GM19324 (cell line): ENCODE data around the gene PHACTR1.
"Not testable (repeated sequence)": the region's sequence is repeated elsewhere in the genome, so short reads cannot be mapped to it uniquely, and the experiment has no call there.

Experiments
- ATAC-seq: cut with Tn5 transposase; IDR thresholded peaks from one replicate; pipeline ENCODE4 v1.9.1; 2021; ENCODE audit warnings: mild to moderate bottlenecking, moderate library complexity; ENCODE audit not compliant: unreplicated experiment, low FRiP score

PHACTR1 gene

DNA sequence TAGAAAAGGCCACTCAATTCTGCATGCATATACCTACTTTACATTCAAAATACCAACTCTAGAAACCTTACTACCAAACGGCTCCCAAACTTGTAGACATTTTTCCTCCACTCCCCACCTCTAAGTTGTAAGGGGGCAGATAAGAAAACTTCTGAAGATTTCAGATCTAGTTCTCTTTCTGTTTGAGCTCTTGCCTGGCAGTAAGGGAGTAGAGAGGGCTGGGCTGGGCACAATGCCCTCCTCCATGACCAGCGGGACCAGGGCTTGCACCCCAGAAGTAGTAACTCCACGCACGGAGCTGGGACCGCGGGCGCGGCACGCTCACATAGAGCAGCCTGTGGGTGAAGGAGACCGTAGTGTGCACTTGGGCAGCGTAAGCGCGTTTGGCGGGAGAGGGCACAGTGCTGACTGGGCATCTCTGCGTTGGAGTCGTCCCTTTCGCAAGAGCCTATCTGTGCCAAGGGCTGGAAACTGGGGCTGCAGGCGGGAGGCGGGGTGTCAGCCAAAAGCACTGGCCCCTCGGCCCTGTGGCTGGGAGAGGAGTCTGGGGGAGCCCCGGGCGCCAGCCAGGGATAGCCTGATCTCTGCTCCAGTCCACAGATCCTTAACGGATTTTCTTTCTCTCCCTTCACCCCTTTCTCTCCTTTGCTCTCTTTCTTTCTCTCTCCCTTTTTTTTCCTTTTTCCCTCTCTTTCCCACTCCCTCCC lies 32.4 kb downstream of the PHACTR1 start:
- no peak for ATAC-seq

DNA sequence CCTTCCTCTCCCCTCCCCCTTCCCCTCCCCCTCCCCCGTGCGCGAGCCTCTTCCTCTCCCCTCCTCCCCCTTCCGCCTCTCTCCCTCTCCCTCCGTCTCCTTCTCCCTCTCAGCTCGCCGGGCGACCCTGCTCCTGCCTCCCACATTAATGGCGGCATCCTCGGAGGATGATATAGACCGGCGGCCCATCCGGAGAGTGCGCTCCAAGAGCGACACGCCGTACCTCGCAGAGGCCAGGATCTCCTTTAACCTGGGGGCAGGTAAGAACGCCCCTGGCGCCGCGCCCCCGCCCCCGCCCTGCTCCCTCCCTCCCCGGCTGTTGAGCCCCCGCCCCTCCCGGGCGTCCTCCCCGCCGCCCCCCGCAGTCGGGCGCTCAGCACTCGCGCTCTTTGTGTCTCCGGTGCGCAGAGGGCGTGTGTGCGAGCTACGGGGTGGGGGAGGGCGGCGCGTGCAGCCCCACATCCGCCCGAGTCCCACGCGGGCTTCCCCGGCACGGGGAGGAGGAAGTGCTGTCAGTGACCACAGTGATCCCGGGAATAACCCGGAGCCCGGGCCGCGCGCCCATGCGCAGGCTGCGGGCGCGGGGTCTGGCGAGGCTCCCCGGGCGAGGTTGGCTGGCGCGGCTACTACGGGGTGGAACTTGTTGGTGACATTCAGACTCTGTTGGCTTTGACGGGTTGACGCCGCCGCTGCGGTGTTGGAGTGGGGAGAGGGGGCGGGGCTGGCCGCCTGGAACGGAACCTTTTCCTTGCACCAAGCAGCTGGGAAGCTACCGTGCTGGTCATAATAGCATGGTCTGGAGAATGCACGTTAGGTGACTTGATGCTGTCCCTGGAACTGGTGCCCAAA lies 33.2 kb downstream of the PHACTR1 start:
- no peak for ATAC-seq

DNA sequence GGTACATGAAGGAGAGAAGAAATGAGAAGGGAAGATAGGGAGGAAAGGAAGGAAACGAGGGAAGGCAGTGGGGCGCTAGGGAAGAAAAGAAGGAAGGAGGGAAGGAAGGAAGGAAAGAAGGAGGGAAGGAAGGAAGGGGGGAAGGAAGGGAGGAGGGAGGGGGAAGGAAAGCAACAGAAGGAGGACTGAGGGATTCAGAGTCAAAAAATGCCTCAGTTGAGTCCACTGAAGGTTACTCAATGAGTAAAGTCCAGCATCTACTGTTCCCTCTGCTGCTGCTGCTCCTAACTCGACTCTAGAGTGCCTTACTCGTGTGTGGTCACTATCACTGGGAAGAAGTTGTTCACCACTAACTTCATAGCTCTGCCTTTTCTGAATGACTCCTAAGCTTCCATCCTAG lies 33.8 kb downstream of the PHACTR1 start:
- ATAC-seq: no peak

GRCh38 chr6:12751694-12752325 lies 35.2 kb downstream of the PHACTR1 start:
- ATAC-seq: no peak

- no peak for ATAC-seq
Observed at GRCh38 chr6:12753036-12753435, 36.5 kb downstream of the PHACTR1 start.

DNA sequence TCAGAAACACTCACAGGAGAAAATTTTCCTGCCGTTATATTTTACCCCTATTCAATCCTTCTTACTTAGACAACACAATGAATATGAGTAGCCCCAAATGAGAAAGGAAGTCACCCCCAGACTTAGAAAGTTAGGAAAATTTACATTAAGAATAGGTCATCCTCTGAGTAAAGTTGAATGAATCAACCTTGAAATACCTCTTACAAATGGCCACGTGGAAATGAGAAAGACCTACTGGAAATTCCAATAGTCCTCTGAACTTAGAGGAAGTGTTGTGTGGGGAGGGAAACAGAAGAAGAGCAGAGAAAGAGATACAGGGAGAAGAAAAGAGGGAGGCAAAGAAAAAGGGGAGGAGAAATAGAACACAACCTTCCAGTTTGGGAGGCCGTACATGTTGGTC lies 43.7 kb downstream of the PHACTR1 start:
- ATAC-seq: no peak

DNA sequence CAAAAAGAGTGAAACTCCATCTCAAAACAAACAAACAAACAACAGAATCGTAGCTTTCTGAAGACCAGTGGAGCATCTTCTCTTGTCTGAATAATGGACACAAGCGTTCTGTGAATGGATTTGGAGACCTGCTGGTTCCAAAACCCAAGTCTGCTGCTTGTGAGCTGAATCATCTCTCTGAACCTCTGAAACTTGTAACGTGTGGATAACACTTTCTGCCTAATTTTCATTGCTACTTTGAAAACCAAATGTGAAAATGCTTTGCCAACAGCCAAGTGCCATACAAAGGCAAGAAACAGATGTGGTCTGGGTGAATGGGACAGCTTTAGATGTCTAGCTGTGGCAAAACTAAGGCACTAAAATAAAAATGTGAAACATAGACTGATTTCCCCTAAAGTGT lies 44.3 kb downstream of the PHACTR1 start:
- no peak for ATAC-seq

GRCh38 chr6:12761376-12762115 lies 45.0 kb downstream of the PHACTR1 start:
- no peak for ATAC-seq

DNA sequence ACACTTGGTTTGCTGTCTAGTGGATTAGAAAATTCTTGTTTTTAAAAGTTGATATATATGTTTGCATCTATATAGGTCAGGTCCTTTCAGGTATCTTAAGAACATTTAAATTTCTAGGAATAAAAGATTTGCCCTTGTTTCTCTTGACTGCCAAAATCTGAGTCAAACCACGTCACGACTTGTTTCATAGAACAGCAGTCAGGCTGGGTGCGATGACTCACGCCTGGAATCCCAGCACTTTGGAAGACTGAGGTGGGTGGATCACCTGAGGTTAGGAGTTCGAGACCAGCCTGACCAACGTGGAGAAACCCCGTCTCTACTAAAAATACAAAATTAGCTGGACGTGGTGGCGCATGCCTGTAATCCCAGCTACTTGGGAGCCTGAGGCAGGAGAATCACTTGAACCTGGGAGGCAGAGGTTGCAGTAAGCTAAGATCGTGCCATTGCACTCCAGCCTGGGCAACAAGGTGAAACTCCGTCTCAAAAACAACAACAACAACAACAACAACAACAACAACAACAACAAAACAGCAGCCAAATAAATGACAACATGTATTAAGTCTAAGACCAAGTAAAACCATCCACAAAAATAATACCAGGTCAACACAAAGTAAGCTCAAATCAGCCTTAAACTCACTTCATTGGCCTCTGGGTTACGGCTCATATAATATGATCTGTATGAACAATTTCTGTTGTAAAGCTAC lies 46.3 kb downstream of the PHACTR1 start:
- not testable (repeated sequence) for ATAC-seq

- ATAC-seq: no peak
Observed at GRCh38 chr6:12766365-12766764, 49.8 kb downstream of the PHACTR1 start.

- ATAC-seq: no peak
Observed at GRCh38 chr6:12767016-12767415, 50.4 kb downstream of the PHACTR1 start.

DNA sequence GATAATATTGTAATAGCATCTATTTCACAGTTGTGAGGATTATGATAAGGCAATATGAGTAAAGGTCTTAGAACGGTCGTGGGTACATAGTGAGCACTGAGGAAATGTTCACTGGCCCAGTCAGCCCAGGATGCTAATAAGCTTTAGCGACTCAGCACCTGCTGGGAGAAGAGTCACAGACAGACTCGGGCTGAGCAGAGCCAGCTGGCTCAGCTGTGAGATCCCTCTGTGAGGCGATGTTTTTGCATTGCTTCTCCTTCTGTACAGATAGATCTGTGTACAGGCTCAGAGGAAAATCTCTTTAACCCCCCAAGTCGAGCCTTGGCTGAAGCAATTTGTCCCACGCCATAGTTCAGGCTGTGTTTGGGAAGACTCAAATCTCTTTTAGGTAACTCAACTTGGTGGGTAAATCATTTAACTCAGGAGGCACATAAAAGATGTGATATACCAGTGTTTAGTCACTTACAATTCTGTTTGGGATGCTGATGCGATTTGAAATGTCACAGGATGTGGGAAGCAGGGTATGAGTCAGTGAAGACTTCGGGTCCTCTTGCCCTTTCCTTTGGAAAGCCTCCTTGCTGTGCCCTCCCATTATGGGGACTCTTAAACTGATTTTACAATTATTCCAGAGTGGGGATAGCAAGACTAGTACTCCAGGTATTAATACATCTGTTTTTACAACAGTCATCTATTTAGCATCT lies 53.1 kb downstream of the PHACTR1 start:
- ATAC-seq: no peak

DNA sequence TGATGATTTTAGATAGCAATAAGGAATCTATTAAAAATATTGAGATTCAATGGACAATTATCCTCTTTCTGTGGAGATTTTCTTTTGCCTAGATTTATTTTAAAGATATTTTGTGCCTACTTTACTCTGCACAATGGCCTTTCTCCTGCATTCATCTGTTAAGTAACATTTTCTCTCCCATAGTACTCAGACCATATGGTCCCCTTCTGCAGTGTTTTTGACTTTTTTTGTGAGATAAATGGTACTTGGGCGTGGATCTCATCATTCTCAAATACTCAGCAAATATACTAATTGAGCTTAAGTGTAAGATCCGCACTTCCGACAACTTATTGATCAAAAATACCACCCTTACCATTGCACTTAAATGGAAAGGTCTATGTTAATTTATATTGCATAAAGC lies 55.8 kb downstream of the PHACTR1 start:
- no peak for ATAC-seq

DNA sequence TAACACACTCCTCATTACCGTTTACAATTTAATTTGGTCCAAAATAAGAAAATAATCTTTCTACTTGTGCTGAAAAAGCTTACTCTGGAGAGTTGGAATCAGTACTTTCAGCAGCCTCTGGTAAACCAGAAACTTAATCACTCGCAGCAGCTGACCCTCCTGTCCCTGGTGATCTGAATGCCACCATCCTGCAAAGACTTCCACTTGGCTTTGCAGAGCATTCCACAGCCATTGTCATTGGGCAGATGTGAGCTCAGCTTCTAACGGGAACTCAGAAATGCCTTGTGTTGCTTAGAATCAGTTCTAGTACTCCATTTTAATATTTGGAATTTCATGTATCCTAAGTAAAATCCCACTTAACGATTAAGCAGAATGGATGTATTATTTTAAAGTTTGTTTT lies 59.7 kb downstream of the PHACTR1 start:
- no peak for ATAC-seq

DNA sequence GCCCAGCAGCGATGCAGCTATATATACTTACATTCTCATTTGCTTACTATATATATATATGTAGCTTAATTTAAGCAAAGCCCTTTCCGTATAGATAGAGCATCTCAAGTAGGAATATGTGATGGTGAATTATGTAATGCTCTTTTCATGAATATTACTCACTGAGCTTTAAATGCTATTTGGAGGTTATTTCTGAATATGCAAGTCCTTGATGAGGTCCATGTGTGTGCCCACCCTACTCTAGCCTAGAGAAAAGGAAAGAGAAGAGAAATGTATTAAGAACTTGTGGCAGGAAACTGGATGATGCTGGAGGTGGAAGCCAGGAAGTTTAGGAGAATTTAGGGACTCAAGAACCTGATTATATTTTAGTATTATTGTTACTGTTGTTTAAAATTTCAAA lies 63.2 kb downstream of the PHACTR1 start:
- ATAC-seq: no peak

- no peak for ATAC-seq
Observed at GRCh38 chr6:12782136-12782535, 65.6 kb downstream of the PHACTR1 start.

DNA sequence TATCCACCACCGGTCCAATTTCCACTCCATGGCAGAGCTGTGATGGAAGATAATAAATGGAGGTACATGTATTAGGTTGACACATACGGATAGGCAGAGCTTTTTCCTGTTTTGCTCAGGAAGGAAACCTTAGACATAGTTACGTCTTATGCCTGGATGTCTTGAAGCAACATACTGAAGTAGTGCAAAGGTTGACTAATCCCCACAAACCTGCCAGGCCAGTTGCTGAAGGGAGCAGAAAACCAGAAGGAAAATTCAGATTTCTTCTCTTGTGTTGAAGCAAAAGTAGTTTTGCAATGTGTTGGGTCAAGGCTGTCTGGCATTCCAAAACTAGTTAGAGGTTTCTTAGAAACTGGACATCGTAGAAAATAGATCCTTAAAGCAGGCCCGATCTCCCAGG lies 68.7 kb downstream of the PHACTR1 start:
- ATAC-seq: no peak

DNA sequence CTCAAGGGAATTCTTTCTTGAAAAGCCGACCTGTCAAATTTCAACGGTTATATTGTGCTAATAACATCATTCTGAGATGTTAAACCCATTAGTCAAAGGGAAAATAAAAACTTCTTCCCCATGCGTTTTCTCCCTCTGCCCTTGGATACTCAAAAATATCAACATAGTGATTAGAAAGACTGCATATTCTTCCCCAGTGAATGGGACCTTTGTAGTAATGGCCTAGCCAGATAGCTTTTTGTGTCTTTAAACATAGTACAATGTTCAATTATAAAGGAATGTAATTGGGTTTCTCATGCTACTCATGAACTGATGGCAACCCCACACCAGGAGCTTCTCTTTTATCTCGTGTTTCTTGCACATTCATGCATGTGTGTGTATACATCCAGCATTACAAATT lies 69.4 kb downstream of the PHACTR1 start:
- no peak for ATAC-seq

DNA sequence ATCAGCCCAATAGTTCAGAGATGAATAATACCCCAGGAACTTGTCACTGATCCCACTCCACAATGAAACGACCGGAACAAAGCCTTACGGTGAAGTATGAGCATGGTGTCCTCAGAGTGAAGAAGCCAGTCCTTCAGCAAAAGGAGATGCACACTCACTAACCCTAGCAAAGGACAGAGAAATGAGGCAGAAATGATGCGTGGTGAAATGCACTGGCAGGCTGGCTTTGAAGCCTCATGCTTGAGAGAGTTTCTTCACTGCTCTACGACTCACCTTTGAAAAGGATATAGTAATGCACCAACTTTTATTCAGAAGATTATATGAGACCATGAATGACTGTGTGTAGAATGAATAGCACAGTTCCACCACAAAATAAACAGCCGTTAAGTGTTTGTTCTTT lies 74.8 kb downstream of the PHACTR1 start:
- ATAC-seq: no peak

DNA sequence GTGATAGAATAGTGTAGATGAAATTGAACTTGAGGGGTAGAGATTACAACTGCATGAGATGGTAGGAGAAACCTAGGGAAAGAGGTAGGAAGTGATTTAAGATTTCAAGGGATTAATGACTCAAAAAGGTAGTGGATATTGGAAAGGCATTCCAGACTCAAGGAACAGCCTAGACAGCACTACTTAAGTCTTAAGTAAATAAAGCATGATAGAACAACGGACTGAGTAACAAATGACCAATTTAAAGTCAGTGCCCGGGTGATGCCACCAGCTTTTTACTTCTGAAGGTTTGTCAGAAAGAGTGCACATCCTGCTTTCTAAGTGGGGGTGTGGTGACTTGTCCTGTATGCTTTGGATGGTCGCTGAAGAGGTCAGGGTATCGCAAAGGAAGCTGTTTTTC lies 81.8 kb downstream of the PHACTR1 start:
- no peak for ATAC-seq
